GM23338 (cell line): ENCODE results near the gene DDX24. TPM values are rescaled to one million over a fixed set of nuclear protein-coding genes. Genes with fewer than 3 reads are reported as not detected.

Experiments
- ATAC-seq: fragments of 200-7000 bp; cut with Tn5 transposase; 3 replicates; pipeline ENCODE4 v1.9.1; 2020
- DNase-seq: peaks from one replicate; pipeline ENCODE4 v3.0.0-alpha.2; 2015; ENCODE audit warnings: low spot score
- H2AFZ ChIP-seq: fragments of 200-600 bp; sonication (generic); 2 replicates; pipeline ENCODE4 v1.8.0; 2016; ENCODE audit warnings: antibody characterized with exemption, mild to moderate bottlenecking, moderate library complexity
- H3F3A ChIP-seq: fragments of 200-600 bp; sonication (generic); replicated peaks from 2 replicates; pipeline ENCODE4 v1.8.0; 2017; ENCODE audit warnings: antibody characterized with exemption, mixed run types, low read depth
- H3K27ac ChIP-seq: fragments of 200-600 bp; sonication (generic); 2 replicates; pipeline ENCODE4 v1.6.1; 2016; ENCODE audit warnings: low read depth
- H3K27me3 ChIP-seq: fragments of 200-600 bp; sonication (generic); 2 replicates; pipeline ENCODE4 v1.8.0; 2016; ENCODE audit warnings: mild to moderate bottlenecking, mixed run types, moderate library complexity; ENCODE audit not compliant: insufficient read depth
- H3K36me3 ChIP-seq: fragments of 200-600 bp; sonication (generic); 2 replicates; pipeline ENCODE4 v1.8.0; 2016; ENCODE audit warnings: mild to moderate bottlenecking; ENCODE audit not compliant: insufficient read depth
- H3K4me1 ChIP-seq: fragments of 200-600 bp; sonication (generic); 2 replicates; pipeline ENCODE4 v1.8.0; 2016; ENCODE audit warnings: mild to moderate bottlenecking, moderate library complexity; ENCODE audit not compliant: insufficient read depth
- H3K4me2 ChIP-seq: fragments of 200-600 bp; sonication (generic); 2 replicates; pipeline ENCODE4 v1.7.1; 2017; ENCODE audit warnings: mixed run types
- H3K4me3 ChIP-seq: fragments of 200-600 bp; sonication (generic); 2 replicates; pipeline ENCODE4 v1.6.1; 2016; ENCODE audit warnings: mixed run types
- H3K79me2 ChIP-seq: fragments of 200-600 bp; sonication (generic); replicated peaks from 2 replicates; pipeline ENCODE4 v1.8.0; 2017; ENCODE audit warnings: mild to moderate bottlenecking; ENCODE audit not compliant: insufficient read depth
- H3K9me2 ChIP-seq: fragments of 200-600 bp; sonication (generic); 2 replicates; pipeline ENCODE4 v1.8.0; 2017; ENCODE audit not compliant: insufficient read depth
- H4K20me1 ChIP-seq: fragments of 200-600 bp; sonication (generic); replicated peaks from 2 replicates; pipeline ENCODE4 v1.8.0; 2017; ENCODE audit warnings: mild to moderate bottlenecking; ENCODE audit not compliant: insufficient read depth
- H3K27ac Mint-ChIP-seq: 2 replicates; pipeline ENCODE4 v1.8.0; 2020; ENCODE audit warnings: inconsistent platforms, mild to moderate bottlenecking, moderate library complexity, mixed read lengths
- H3K27me3 Mint-ChIP-seq: 3 replicates; pipeline ENCODE4 v1.8.0; 2022; ENCODE audit warnings: low read depth, mild to moderate bottlenecking, moderate library complexity, mixed read lengths, inconsistent platforms; ENCODE audit not compliant: insufficient read depth, poor library complexity
- H3K36me3 Mint-ChIP-seq: 3 replicates; pipeline ENCODE4 v1.8.0; 2021; ENCODE audit warnings: low read depth, mild to moderate bottlenecking, inconsistent platforms, moderate library complexity, mixed read lengths
- H3K4me1 Mint-ChIP-seq: 3 replicates; pipeline ENCODE4 v1.8.0; 2020; ENCODE audit warnings: mild to moderate bottlenecking, inconsistent platforms, mixed read lengths
- H3K4me3 Mint-ChIP-seq: 3 replicates; pipeline ENCODE4 v1.8.0; 2021; ENCODE audit warnings: moderate library complexity, mild to moderate bottlenecking, inconsistent platforms, mixed read lengths
- H3K9me3 Mint-ChIP-seq: 3 replicates; pipeline ENCODE4 v1.8.0; 2020; ENCODE audit warnings: moderate library complexity, mild to moderate bottlenecking, inconsistent platforms, mixed read lengths
- EZH2 ChIP-seq: fragments of 200-600 bp; sonication (generic); IDR thresholded peaks from one replicate; pipeline ENCODE4 v1.8.0; 2017; ENCODE audit warnings: antibody characterized with exemption, mild to moderate bottlenecking, low read depth; ENCODE audit not compliant: unreplicated experiment
- JUNB ChIP-seq: IDR thresholded peaks from one replicate; pipeline ENCODE4 v1.6.1; 2016; ENCODE audit warnings: antibody characterized with exemption; ENCODE audit not compliant: unreplicated experiment
- NANOG ChIP-seq: IDR thresholded peaks from 2 replicates; pipeline ENCODE4 v1.6.1; 2016; ENCODE audit warnings: antibody characterized with exemption, borderline replicate concordance
- STAT1 ChIP-seq: IDR thresholded peaks from one replicate; pipeline ENCODE4 v1.6.1; 2016; ENCODE audit warnings: antibody characterized with exemption; ENCODE audit not compliant: unreplicated experiment
- ZNF462 ChIP-seq: fragments of 250-450 bp; sonication (Bioruptor Pico); IDR thresholded peaks from 2 replicates; pipeline ENCODE4 v1.5.0; 2020; ENCODE audit warnings: mild to moderate bottlenecking, moderate library complexity
- polyA plus RNA-seq: library from polyadenylated mRNA; unstranded; fragments of >200 nt; fragmentation: Nextera tagmentation; extraction: Ambion mirVana; gene quantifications from 2 replicates; pipeline ENCODE4 v1.2.1, GENCODE V29; 2016
- total RNA-seq: library from RNA; depleted of rRNA; stranded (reverse); fragments of >200 nt; shearing (Covaris generic); gene quantifications from 2 replicates; pipeline ENCODE4 v1.2.3, GENCODE V29; 2014

The DDX24 gene
- total and polyA plus RNA-seq, 2 experiments from 2014 or later, result 150 to 265 TPM

- no peak for TF ChIP-seq ZNF462 (CRISPR knock-in tag)
- no peak for TF ChIP-seq EZH2
Measured at GRCh38 chr14:94049625-94050023, 31.4 kb downstream of the DDX24 start (continued).

GRCh38 chr14:94048691-94049624 is 32.0 kb downstream of the DDX24 start:
- Histone ChIP-seq H3K4me1 (no peaks in the 10 kb centered on the region), H3K27me3 (no peaks in the 10 kb centered on the region), H3K36me3 (peaks cover 20% of the 10 kb centered on the region), H3K9me2 (no peaks in the 10 kb centered on the region), H3F3A (no peaks in the 10 kb centered on the region), H4K20me1 (peaks cover 3% of the 10 kb centered on the region), H3K4me3 (no peak overlapping the region), H3K27ac (no peak overlapping the region), H2AFZ (no peak overlapping the region), H3K4me2 (no peak overlapping the region), H3K79me2 (no peaks in the 10 kb centered on the region)
- H3K9me3 Mint-ChIP-seq, result no peaks in the 10 kb centered on the region
- H3K27ac Mint-ChIP-seq, result no peak overlapping the region
- H3K27me3 Mint-ChIP-seq, result peaks cover 7% of the 10 kb centered on the region
- ATAC-seq (no peak), DNase-seq (no peak)
- H3K4me1 Mint-ChIP-seq, result peaks cover 10% of the 10 kb centered on the region; the same call in 2 of the 3 replicates
- H3K4me3 Mint-ChIP-seq, result no peak overlapping the region
- peaks cover 68% of the 10 kb centered on the region for H3K36me3 Mint-ChIP-seq
- TF ChIP-seq NANOG (no peak), ZNF462 (CRISPR knock-in tag) (no peak), JUNB (no peak), EZH2 (no peak), STAT1 (no peak)
